Epithelial cell of proximal tubule (primary cell): ENCODE results near the gene CACNB4. TPM values are rescaled to one million over a fixed set of nuclear protein-coding genes. Genes with fewer than 3 reads are reported as not detected.
A peak's percentile ranks its signal among the peaks of the same experiment; 100 is the strongest.
"Not testable (repeated sequence)": the region's sequence is repeated elsewhere in the genome, so short reads cannot be mapped to it uniquely, and the experiment has no call there.

ENCODE experiments used
- DNase-seq: peaks from one replicate; pipeline ENCODE4 v3.0.0-alpha.2; 2011; ENCODE audit warnings: low read depth
- H3K4me3 ChIP-seq: 2 replicates; pipeline ENCODE4 v1.5.1; 2011; ENCODE audit warnings: low read depth, mild to moderate bottlenecking, low read length
- CTCF ChIP-seq: conservative IDR thresholded peaks from 2 replicates; pipeline ENCODE4 v1.5.1; 2012; ENCODE audit warnings: low read depth, mild to moderate bottlenecking, low read length
- total RNA-seq: library from RNA; depleted of rRNA; stranded (reverse); fragments of >200 nt; gene quantifications from 2 replicates; pipeline ENCODE4 v1.2.3, GENCODE V29; 2015

The CACNB4 gene
- total RNA-seq, 1 donor from 2014 or later = 0.52 TPM

GRCh38 chr2:152011724-152012123 is 87.1 kb downstream of the CACNB4 start:
- no peak for TF ChIP-seq CTCF
- no peak for DNase-seq
- H3K4me3 ChIP-seq = no peak overlapping the region

- no peak for TF ChIP-seq CTCF
- no peak overlapping the region for H3K4me3 ChIP-seq
- DNase-seq = no peak
These were observed 93.2 kb downstream of the CACNB4 start for GRCh38 chr2:152005607-152006006.

DNA sequence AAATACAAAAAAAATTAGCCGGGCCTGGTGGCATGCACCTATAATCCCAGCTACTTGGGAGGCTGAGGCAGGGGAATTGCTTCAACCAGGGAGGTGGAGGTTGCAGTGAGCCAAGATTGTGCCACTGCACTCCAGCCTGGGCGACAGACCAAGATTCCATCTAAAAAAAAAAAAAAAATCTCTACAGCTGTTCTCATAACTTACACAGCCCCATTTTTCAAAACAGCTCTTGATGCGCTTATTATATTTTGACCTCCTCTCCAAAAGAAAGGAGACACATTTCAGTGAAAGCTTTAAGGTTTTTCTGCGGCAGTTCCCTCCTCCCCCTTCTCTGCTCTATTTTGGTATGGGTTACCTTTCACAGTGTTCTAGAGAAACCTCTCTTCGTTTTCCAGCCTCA is 95.6 kb downstream of the CACNB4 start:
- DNase-seq = not testable (repeated sequence)

GRCh38 chr2:151999053-151999452 is 99.8 kb downstream of the CACNB4 start:
- H3K4me3 ChIP-seq = no peak overlapping the region
- peak; percentile 85 for TF ChIP-seq CTCF
- no peak for DNase-seq

More for the DNA sequence above, 95.6 kb downstream of the CACNB4 start:
- H3K4me3 ChIP-seq = not testable (repeated sequence)

GRCh38 chr2:151996243-151997003 is 102.4 kb downstream of the CACNB4 start:
- TF ChIP-seq CTCF = no peak
- no peak overlapping the region for H3K4me3 ChIP-seq
- no peak for DNase-seq

- no peak overlapping the region for H3K4me3 ChIP-seq
- no peak for DNase-seq
- TF ChIP-seq CTCF = no peak
These were observed 103.7 kb downstream of the CACNB4 start for GRCh38 chr2:151995161-151995557.

DNA sequence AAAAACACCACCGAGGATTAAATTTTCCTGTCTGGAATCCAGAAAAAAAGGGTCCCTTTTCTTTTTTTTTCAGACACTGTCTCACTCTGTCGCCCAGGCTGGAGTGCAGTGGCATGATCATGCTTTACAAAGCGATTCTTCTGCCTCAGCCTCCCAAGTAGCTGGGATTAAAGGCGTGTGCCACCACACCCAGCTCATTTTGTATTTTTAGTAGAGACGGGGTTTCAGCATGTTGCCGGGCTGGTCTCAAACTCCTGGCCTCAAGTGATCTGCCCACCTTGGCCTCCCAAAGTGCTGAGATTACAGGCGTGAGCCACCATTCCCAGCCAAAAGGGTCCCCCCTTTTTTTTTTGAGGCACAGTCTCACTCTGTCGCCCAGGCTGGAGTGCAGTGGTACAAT is 104.7 kb downstream of the CACNB4 start:
- not testable (repeated sequence) for H3K4me3 ChIP-seq, DNase-seq

- no peak overlapping the region for H3K4me3 ChIP-seq
- DNase-seq = no peak
- TF ChIP-seq CTCF = no peak
These were observed 107.8 kb downstream of the CACNB4 start for GRCh38 chr2:151991010-151991409.
